K562 (cell line): ENCODE results near the gene TERT.

Experiments used
- MAZ ChIP-seq, 2 experiments: fragments of 450-650 bp in 1 of 2; sonication (generic) in 1 of 2; formaldehyde crosslinking; IDR thresholded peaks in 1 of 2; conservative IDR thresholded peaks in 1 of 2; 2 replicates each; pipeline versions ENCODE4 v1.4.0 to v1.5.0; 2020; ENCODE audit warnings: mild to moderate bottlenecking in 1 of 2, missing genetic modification reagents in 1 of 2
- TCF7L2 ChIP-seq: fragments of 150-350 bp; IDR thresholded peaks from 2 replicates; pipeline ENCODE4 v1.6.1; 2016; ENCODE audit warnings: low read depth, mild to moderate bottlenecking, low read length, moderate library complexity
- ZNF75A ChIP-seq: fragments of 450-650 bp; formaldehyde crosslinking; IDR thresholded peaks from 2 replicates; pipeline ENCODE4 v1.4.0; 2020; ENCODE audit warnings: mild to moderate bottlenecking
- TF ChIP-seq, protein P1 (sequence below), 3 experiments: IDR thresholded peaks in 2 of 3; conservative IDR thresholded peaks in 1 of 3; 2 replicates each; pipeline ENCODE4 v1.5.1; 2011 to 2012; ENCODE audit warnings: low read length in 3 of 3, mild to moderate bottlenecking in 3 of 3, control low read depth in 2 of 3, improper control_type of control experiment in 1 of 3, inconsistent platforms in 1 of 3, low read depth in 1 of 3, mixed read lengths in 1 of 3, moderate library complexity in 1 of 3; ENCODE audit not compliant: insufficient read depth in 2 of 3

DNA sequence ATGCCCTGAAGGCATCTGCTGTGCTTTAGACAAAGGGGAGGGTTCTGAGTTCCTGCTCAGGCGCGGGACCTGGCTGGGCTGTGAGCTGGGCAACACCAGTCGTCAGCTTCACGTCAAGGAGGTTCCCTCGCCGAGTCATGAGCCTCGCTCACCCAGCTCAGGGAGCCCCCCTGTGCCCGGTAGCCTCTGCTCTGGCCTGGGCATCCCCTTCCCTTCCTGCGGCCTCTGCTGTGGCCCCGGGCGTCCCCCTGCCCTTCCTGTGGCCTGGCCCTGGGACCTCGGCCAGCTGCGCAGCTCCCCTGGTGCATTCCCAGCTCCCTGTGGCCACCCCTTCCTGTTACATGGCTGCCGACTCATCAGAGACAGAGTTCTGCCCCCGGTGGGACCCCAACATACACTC, 29.8 kb downstream of the TERT start:
- TF ChIP-seq MAZ (CRISPR knock-in tag; conservative IDR thresholded peaks at IDR 0.05 in 1 of 2, IDR thresholded peaks at IDR 0.05 in 1 of 2) (no peak), ZNF75A (CRISPR knock-in tag) (no peak), TCF7L2 (no peak)
- TF ChIP-seq, protein P1, sequence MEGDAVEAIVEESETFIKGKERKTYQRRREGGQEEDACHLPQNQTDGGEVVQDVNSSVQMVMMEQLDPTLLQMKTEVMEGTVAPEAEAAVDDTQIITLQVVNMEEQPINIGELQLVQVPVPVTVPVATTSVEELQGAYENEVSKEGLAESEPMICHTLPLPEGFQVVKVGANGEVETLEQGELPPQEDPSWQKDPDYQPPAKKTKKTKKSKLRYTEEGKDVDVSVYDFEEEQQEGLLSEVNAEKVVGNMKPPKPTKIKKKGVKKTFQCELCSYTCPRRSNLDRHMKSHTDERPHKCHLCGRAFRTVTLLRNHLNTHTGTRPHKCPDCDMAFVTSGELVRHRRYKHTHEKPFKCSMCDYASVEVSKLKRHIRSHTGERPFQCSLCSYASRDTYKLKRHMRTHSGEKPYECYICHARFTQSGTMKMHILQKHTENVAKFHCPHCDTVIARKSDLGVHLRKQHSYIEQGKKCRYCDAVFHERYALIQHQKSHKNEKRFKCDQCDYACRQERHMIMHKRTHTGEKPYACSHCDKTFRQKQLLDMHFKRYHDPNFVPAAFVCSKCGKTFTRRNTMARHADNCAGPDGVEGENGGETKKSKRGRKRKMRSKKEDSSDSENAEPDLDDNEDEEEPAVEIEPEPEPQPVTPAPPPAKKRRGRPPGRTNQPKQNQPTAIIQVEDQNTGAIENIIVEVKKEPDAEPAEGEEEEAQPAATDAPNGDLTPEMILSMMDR (IDR thresholded peaks at IDR 0.05 in 2 of 3, conservative IDR thresholded peaks at IDR 0.05 in 1 of 3; ENCODE audit: insufficient read depth in 2 of 3, low read depth in 1 of 3, low read length in 3 of 3), result no peak
